Ramos (cell line): ENCODE measurements around the gene CSMD2.

Source experiments
- in situ Hi-C: fragments of 300-500 bp; cut with MboI; formaldehyde crosslinking; loops from one replicate; pipeline ENCODE4 v1.14.3; 2022; ENCODE audit warnings: low sequenced_read_pairs; ENCODE audit not compliant: unreplicated experiment

CSMD2 gene

GRCh38 chr1:33927721-33928120, 237.3 kb downstream of the CSMD2 start:
- in situ Hi-C loops: no loop called here

GRCh38 chr1:33925586-33925985, 239.4 kb downstream of the CSMD2 start:
- in situ Hi-C loops: no loop called here

GRCh38 chr1:33921281-33921680, 243.7 kb downstream of the CSMD2 start:
- in situ Hi-C loops: no loop called here

GRCh38 chr1:33918368-33918767, 246.7 kb downstream of the CSMD2 start:
- in situ Hi-C loops: no loop called here

- in situ Hi-C loops: no loop called here
Observed at GRCh38 chr1:33916786-33917185, 248.2 kb downstream of the CSMD2 start.

- in situ Hi-C loops: no loop called here
Observed at GRCh38 chr1:33914531-33914930, 250.5 kb downstream of the CSMD2 start.

- in situ Hi-C loops: no loop called here
Observed at GRCh38 chr1:33908324-33908956, 256.6 kb downstream of the CSMD2 start.

GRCh38 chr1:33906156-33906555, 258.9 kb downstream of the CSMD2 start:
- in situ Hi-C loops: no loop called here

GRCh38 chr1:33905241-33905640, 259.8 kb downstream of the CSMD2 start:
- in situ Hi-C loops: no loop called here

GRCh38 chr1:33903210-33903589, 261.8 kb downstream of the CSMD2 start:
- in situ Hi-C loops: no loop called here

GRCh38 chr1:33902486-33903209, 262.4 kb downstream of the CSMD2 start:
- in situ Hi-C loops: no loop called here

- in situ Hi-C loops: no loop called here
Observed at GRCh38 chr1:33899746-33900145, 265.3 kb downstream of the CSMD2 start.

GRCh38 chr1:33898881-33899280, 266.1 kb downstream of the CSMD2 start:
- in situ Hi-C loops: no loop called here

GRCh38 chr1:33898406-33898805, 266.6 kb downstream of the CSMD2 start:
- in situ Hi-C loops: no loop called here

- in situ Hi-C loops: no loop called here
Observed at GRCh38 chr1:33897092-33897725, 267.8 kb downstream of the CSMD2 start.

- in situ Hi-C loops: no loop called here
Observed at GRCh38 chr1:33895976-33896375, 269.1 kb downstream of the CSMD2 start.

- in situ Hi-C loops: no loop called here
Observed at GRCh38 chr1:33895396-33895795, 269.6 kb downstream of the CSMD2 start.

GRCh38 chr1:33893147-33893830, 271.7 kb downstream of the CSMD2 start:
- in situ Hi-C loops: no loop called here

GRCh38 chr1:33886496-33886895, 278.5 kb downstream of the CSMD2 start:
- in situ Hi-C loops: no loop called here

GRCh38 chr1:33880305-33880704, 284.7 kb downstream of the CSMD2 start:
- in situ Hi-C loops: no loop called here

- in situ Hi-C loops: no loop called here
Observed at GRCh38 chr1:33878392-33878791, 286.6 kb downstream of the CSMD2 start.
